Measurements from ENCODE around the gene ADAMTSL3.

The ADAMTSL3 gene

GRCh38 chr15:83929619-83930018 is 275.7 kb downstream of the ADAMTSL3 start:
- Histone ChIP-seq H3K9ac (ENCODE audit: low read length) (no peak overlapping the region), H3K36me3 (ENCODE audit: control insufficient read depth, insufficient read depth, low read length) (no peaks in the 10 kb centered on the region), H3K4ac (ENCODE audit: low read depth, low read length) (no peak overlapping the region), H3K18ac (ENCODE audit: low read length) (no peak overlapping the region), H3K4me1 (ENCODE audit: control insufficient read depth, low read depth, low read length) (no peaks in the 10 kb centered on the region), H3K4me3 (ENCODE audit: low read length) (no peak overlapping the region), H3K56ac (ENCODE audit: low read length) (no peak overlapping the region), H3K23ac (ENCODE audit: low read length) (no peak overlapping the region), H2BK5ac (ENCODE audit: low read length) (no peak overlapping the region), H4K8ac (ENCODE audit: low read depth, low read length) (no peak overlapping the region), H2AK5ac (ENCODE audit: low read length) (no peak overlapping the region), H3K27ac (ENCODE audit: low read depth, low read length) (no peak overlapping the region), H2BK15ac (replicated peaks; ENCODE audit: low read depth) (no peak overlapping the region), H4K5ac (ENCODE audit: low read length) (no peak overlapping the region), H3K79me1 (ENCODE audit: low read length) (no peaks in the 10 kb centered on the region), H2BK120ac (ENCODE audit: low read depth, low read length) (no peak overlapping the region), H3K79me2 (ENCODE audit: control insufficient read depth, insufficient read depth, low read length) (no peaks in the 10 kb centered on the region), H3K4me2 (ENCODE audit: low read length) (no peak overlapping the region), H3K27me3 (ENCODE audit: insufficient read depth, low read length, poor library complexity) (no peaks in the 10 kb centered on the region)
- no peak for DNase-seq
- no CpG with 5 or more reads among the region's 1 CpG for WGBS (ENCODE audit: extremely low coverage, insufficient coverage, low lambda C conversion rate)

- no peak overlapping the region for H3K27ac ChIP-seq (ENCODE audit: low read depth, low read length)
Observed at GRCh38 chr15:83930392-83931212, 276.7 kb downstream of the ADAMTSL3 start.

GRCh38 chr15:83935774-83936173 is 281.9 kb downstream of the ADAMTSL3 start:
- Histone ChIP-seq H3K4me2 (ENCODE audit: low read length) (no peak overlapping the region), H2BK5ac (ENCODE audit: low read length) (no peak overlapping the region)
- WGBS (ENCODE audit: extremely low coverage, insufficient coverage, low lambda C conversion rate) = no CpG with 5 or more reads among the region's 1 CpG

More at GRCh38 chr15:83930392-83931212, 276.7 kb downstream of the ADAMTSL3 start:
- Histone ChIP-seq H3K36me3 (ENCODE audit: control insufficient read depth, insufficient read depth, low read length) (no peaks in the 10 kb centered on the region), H4K8ac (ENCODE audit: low read depth, low read length) (no peak overlapping the region), H2BK5ac (ENCODE audit: low read length) (no peak overlapping the region), H2AK5ac (ENCODE audit: low read length) (no peak overlapping the region), H3K18ac (ENCODE audit: low read length) (no peak overlapping the region), H3K23ac (ENCODE audit: low read length) (no peak overlapping the region), H3K4me3 (ENCODE audit: low read length) (no peak overlapping the region), H3K4me2 (ENCODE audit: low read length) (no peak overlapping the region), H3K27me3 (ENCODE audit: insufficient read depth, low read length, poor library complexity) (no peaks in the 10 kb centered on the region), H2BK15ac (replicated peaks; ENCODE audit: low read depth) (no peak overlapping the region), H3K56ac (ENCODE audit: low read length) (no peak overlapping the region), H4K5ac (ENCODE audit: low read length) (no peak overlapping the region), H3K4me1 (ENCODE audit: control insufficient read depth, low read depth, low read length) (no peaks in the 10 kb centered on the region), H3K9ac (ENCODE audit: low read length) (no peak overlapping the region), H3K4ac (ENCODE audit: low read depth, low read length) (no peak overlapping the region), H3K79me1 (ENCODE audit: low read length) (no peaks in the 10 kb centered on the region), H3K79me2 (ENCODE audit: control insufficient read depth, insufficient read depth, low read length) (no peaks in the 10 kb centered on the region), H2BK120ac (ENCODE audit: low read depth, low read length) (no peak overlapping the region)
- no peak for DNase-seq

DNA sequence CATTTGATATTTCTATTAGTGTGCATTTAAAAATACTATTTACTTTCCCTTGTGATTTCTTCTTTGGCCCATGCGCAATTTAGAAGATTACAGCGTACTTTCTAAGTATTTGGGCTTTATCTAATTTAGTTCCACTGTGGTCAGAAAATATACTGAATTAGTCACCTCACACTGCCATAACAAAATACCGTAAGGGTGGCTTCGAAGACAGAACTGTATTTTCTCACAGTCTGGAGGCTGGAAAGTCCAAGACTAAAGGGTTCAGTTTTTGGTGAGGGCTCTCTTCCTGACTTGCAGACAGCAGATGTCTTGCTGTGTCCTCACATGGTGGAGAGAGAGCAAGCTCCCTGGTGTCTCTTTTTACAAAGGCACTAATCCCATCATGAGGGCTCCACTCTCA is 286.2 kb downstream of the ADAMTSL3 start:
- no peak overlapping the region for H3K4me3 ChIP-seq (ENCODE audit: low read length)
- no peak overlapping the region for H4K8ac ChIP-seq (ENCODE audit: low read depth, low read length)
- H3K27ac ChIP-seq (ENCODE audit: low read depth, low read length) = no peak overlapping the region
- H3K4me2 ChIP-seq (ENCODE audit: low read length) = no peak overlapping the region
- H3K36me3 ChIP-seq (ENCODE audit: control insufficient read depth, insufficient read depth, low read length) = no peaks in the 10 kb centered on the region
- DNase-seq = no peak
- no peak overlapping the region for H2BK15ac ChIP-seq (replicated peaks; ENCODE audit: low read depth)
- WGBS (ENCODE audit: extremely low coverage, insufficient coverage, low lambda C conversion rate) = no CpG with 5 or more reads among the region's 4 CpGs
- H3K79me1 ChIP-seq (ENCODE audit: low read length) = no peaks in the 10 kb centered on the region
- no peak overlapping the region for H4K5ac ChIP-seq (ENCODE audit: low read length)
- no peak overlapping the region for H3K23ac ChIP-seq (ENCODE audit: low read length)
- no peak overlapping the region for H3K4ac ChIP-seq (ENCODE audit: low read depth, low read length)
- no peak overlapping the region for H2BK5ac ChIP-seq (ENCODE audit: low read length)
- no peaks in the 10 kb centered on the region for H3K79me2 ChIP-seq (ENCODE audit: control insufficient read depth, insufficient read depth, low read length)
- H3K9ac ChIP-seq (ENCODE audit: low read length) = no peak overlapping the region
- no peaks in the 10 kb centered on the region for H3K27me3 ChIP-seq (ENCODE audit: insufficient read depth, low read length, poor library complexity)
- no peak overlapping the region for H2BK120ac ChIP-seq (ENCODE audit: low read depth, low read length)
- no peak overlapping the region for H3K18ac ChIP-seq (ENCODE audit: low read length)
- H3K4me1 ChIP-seq (ENCODE audit: control insufficient read depth, low read depth, low read length) = no peaks in the 10 kb centered on the region
- no peak overlapping the region for H2AK5ac ChIP-seq (ENCODE audit: low read length)
- H3K56ac ChIP-seq (ENCODE audit: low read length) = no peak overlapping the region

More at GRCh38 chr15:83935774-83936173, 281.9 kb downstream of the ADAMTSL3 start:
- Histone ChIP-seq H3K56ac (ENCODE audit: low read length) (no peak overlapping the region), H2BK120ac (ENCODE audit: low read depth, low read length) (no peak overlapping the region), H3K4me3 (ENCODE audit: low read length) (no peak overlapping the region), H2AK5ac (ENCODE audit: low read length) (no peak overlapping the region), H3K79me2 (ENCODE audit: control insufficient read depth, insufficient read depth, low read length) (no peaks in the 10 kb centered on the region), H4K5ac (ENCODE audit: low read length) (no peak overlapping the region), H3K4me1 (ENCODE audit: control insufficient read depth, low read depth, low read length) (no peaks in the 10 kb centered on the region), H4K8ac (ENCODE audit: low read depth, low read length) (no peak overlapping the region), H3K23ac (ENCODE audit: low read length) (no peak overlapping the region), H3K79me1 (ENCODE audit: low read length) (no peaks in the 10 kb centered on the region), H3K27ac (ENCODE audit: low read depth, low read length) (no peak overlapping the region), H3K18ac (ENCODE audit: low read length) (no peak overlapping the region), H3K9ac (ENCODE audit: low read length) (no peak overlapping the region), H3K4ac (ENCODE audit: low read depth, low read length) (no peak overlapping the region), H2BK15ac (replicated peaks; ENCODE audit: low read depth) (no peak overlapping the region), H3K36me3 (ENCODE audit: control insufficient read depth, insufficient read depth, low read length) (no peaks in the 10 kb centered on the region), H3K27me3 (ENCODE audit: insufficient read depth, low read length, poor library complexity) (no peaks in the 10 kb centered on the region)
- no peak for DNase-seq

GRCh38 chr15:83943043-83943442 is 289.1 kb downstream of the ADAMTSL3 start:
- Histone ChIP-seq H2BK15ac (replicated peaks; ENCODE audit: low read depth) (no peak overlapping the region), H3K18ac (ENCODE audit: low read length) (no peak overlapping the region), H3K79me1 (ENCODE audit: low read length) (no peaks in the 10 kb centered on the region), H4K8ac (ENCODE audit: low read depth, low read length) (no peak overlapping the region), H3K4me3 (ENCODE audit: low read length) (no peak overlapping the region), H2BK120ac (ENCODE audit: low read depth, low read length) (no peak overlapping the region), H4K5ac (ENCODE audit: low read length) (no peak overlapping the region), H3K27me3 (ENCODE audit: insufficient read depth, low read length, poor library complexity) (no peaks in the 10 kb centered on the region), H3K4me1 (ENCODE audit: control insufficient read depth, low read depth, low read length) (no peaks in the 10 kb centered on the region), H2BK5ac (ENCODE audit: low read length) (no peak overlapping the region), H3K23ac (ENCODE audit: low read length) (no peak overlapping the region), H2AK5ac (ENCODE audit: low read length) (no peak overlapping the region), H3K36me3 (ENCODE audit: control insufficient read depth, insufficient read depth, low read length) (no peaks in the 10 kb centered on the region), H3K79me2 (ENCODE audit: control insufficient read depth, insufficient read depth, low read length) (no peaks in the 10 kb centered on the region), H3K27ac (ENCODE audit: low read depth, low read length) (no peak overlapping the region), H3K9ac (ENCODE audit: low read length) (no peak overlapping the region), H3K4me2 (ENCODE audit: low read length) (no peak overlapping the region), H3K4ac (ENCODE audit: low read depth, low read length) (no peak overlapping the region), H3K56ac (ENCODE audit: low read length) (no peak overlapping the region)
- DNase-seq = no peak
- WGBS (ENCODE audit: extremely low coverage, insufficient coverage, low lambda C conversion rate) = no CpG with 5 or more reads among the region's 3 CpGs
